Sigmoid colon (tissue), 7 donors: Measurements from ENCODE around the gene ALPG. TPM values are rescaled to one million over a fixed set of nuclear protein-coding genes. Genes with fewer than 3 reads are reported as not detected.
"Not testable (repeated sequence)": the region's sequence is repeated elsewhere in the genome, so short reads cannot be mapped to it uniquely, and the experiment has no call there.

Source experiments
- DNase-seq: peaks from one replicate; pipeline ENCODE4 v3.0.0-alpha.2; 2019
- H3K27ac ChIP-seq, 4 donors: fragments of 200-600 bp; sonication (generic); one replicate each; pipeline ENCODE4 v1.5.1; 2016 to 2019; ENCODE audit warnings: mild to moderate bottlenecking in 1 of 4
- H3K27me3 ChIP-seq, 3 donors: fragments of 200-600 bp; sonication (generic); one replicate each; pipeline ENCODE4 v1.5.1; 2019; ENCODE audit warnings: mild to moderate bottlenecking in 1 of 3
- H3K36me3 ChIP-seq, 4 donors: fragments of 200-600 bp; sonication (generic); one replicate each; pipeline ENCODE4 v1.5.1; 2016 to 2019
- H3K4me1 ChIP-seq, 4 donors: fragments of 200-600 bp; sonication (generic); one replicate each; pipeline ENCODE4 v1.5.1; 2017 to 2019
- H3K4me3 ChIP-seq, 4 donors: fragments of 200-600 bp; sonication (generic); one replicate each; pipeline ENCODE4 v1.5.1; 2017 to 2019; ENCODE audit warnings: mild to moderate bottlenecking in 2 of 4, moderate library complexity in 1 of 4
- H3K9me3 ChIP-seq, 4 donors: fragments of 200-600 bp in 3 of 4; sonication (generic) in 3 of 4; one replicate each; pipeline versions ENCODE4 v1.5.1 to v1.6.1; 2013 to 2019
- EP300 ChIP-seq, 4 donors: sonication (generic); formaldehyde crosslinking; IDR thresholded peaks; one replicate each; pipeline ENCODE4 v1.6.1; 2017; ENCODE audit warnings: antibody characterized with exemption in 4 of 4
- POLR2A ChIP-seq, 2 donors: fragments of 450-650 bp; IDR thresholded peaks; one replicate each; pipeline ENCODE4 v1.6.1; 2016; ENCODE audit warnings: antibody characterized with exemption in 2 of 2, mild to moderate bottlenecking in 2 of 2, moderate library complexity in 2 of 2
- POLR2AphosphoS5 ChIP-seq, 4 donors: sonication (generic); formaldehyde crosslinking; IDR thresholded peaks; one replicate each; pipeline ENCODE4 v1.6.1; 2017; ENCODE audit warnings: antibody characterized with exemption in 4 of 4
- WGBS, 2 donors: extraction: QIAGEN DNeasy Blood & Tissue Kit; methylation state at CpG; one replicate each; pipeline ENCODE4 v1.1.7; 2013; 5-methylcytosine and 5-hydroxymethylcytosine counted together
- intact Hi-C: fragments of 100-400 bp; cut with DNase I; formaldehyde crosslinking; loops from one replicate; pipeline ENCODE4 v1.15.1; 2023
- polyA plus RNA-seq, 3 donors: library from polyadenylated mRNA; stranded (reverse); fragments of 200-250 nt; gene quantifications; one replicate each; pipeline ENCODE4 v1.2.3, GENCODE V29; 2013
- total RNA-seq, 4 donors: library from RNA; depleted of rRNA; stranded (reverse); fragments of >200 nt; gene quantifications; one replicate each; pipeline ENCODE4 v1.1.0, GENCODE V29; 2016
- TF ChIP-seq, protein P1 (sequence below), 4 experiments: fragments of 450-650 bp in 3 of 4; fragments of 200-600 bp in 1 of 4; IDR thresholded peaks; one replicate each; pipeline ENCODE4 v1.5.1; 2016 to 2019; ENCODE audit warnings: antibody characterized with exemption in 4 of 4, mild to moderate bottlenecking in 3 of 4, moderate library complexity in 2 of 4
- donor health status: healthy with polysubstance abuse.
- donor health status: Bipolar disorder and iron deficiency.
- donor health status: healthy.

ALPG gene
- total and polyA plus RNA-seq, 7 donors = 0.10 TPM; not detected in 6

DNA sequence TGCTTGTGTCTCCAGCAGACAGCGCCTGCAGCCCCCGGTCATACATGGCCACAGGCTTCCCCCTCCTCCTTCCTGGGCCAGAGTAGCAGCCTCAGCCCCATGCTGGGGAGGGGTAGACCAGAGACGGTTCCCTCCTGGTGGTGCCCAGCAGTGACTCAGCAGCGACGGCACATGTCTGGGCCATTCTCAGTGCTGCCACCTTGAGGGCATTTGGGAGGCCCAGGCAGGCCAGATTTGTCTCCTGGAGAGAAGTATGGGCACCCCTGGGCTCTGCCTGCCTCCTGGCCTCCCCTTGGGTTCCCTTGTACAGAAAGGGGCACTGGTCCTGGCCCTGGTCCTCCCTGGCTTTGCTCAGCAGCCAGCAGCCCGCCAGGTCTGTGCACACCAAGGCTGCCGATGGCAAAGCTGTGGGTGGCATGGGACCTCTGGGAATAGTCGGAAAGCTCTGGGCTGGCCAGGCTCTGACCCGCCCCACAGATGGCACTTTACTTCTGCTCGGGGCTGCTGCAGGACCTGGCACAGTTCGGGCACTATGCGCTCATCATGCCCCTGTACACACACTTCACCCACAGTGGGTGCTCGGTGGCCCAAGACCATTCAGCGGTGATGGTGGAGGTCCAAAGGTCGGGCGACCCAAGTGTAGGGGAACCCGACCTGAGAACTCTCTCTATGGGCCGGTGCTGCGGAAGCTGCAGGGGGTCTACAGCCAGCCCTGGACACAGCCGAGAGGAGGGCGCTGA lies 37.9 kb downstream of the ALPG start:
- Histone ChIP-seq H3K4me1 (peaks cover 0 to 3% (median 0%) of the 10 kb centered on the region in 4 donors), H3K36me3 (no peaks in the 10 kb centered on the region), H3K27ac (no peak overlapping the region), H3K4me3 (no peak overlapping the region), H3K9me3 (no peaks in the 10 kb centered on the region), H3K27me3 (peaks cover 0 to 4% (median 0%) of the 10 kb centered on the region in 3 donors)
- intact Hi-C loops = loop anchor here (5.0 kb wide), 1 partner anchor 522 kb away; no protein-coding TSS in a partner anchor
- TF ChIP-seq EP300 (IDR thresholded peaks at IDR 0.05) = no peak
- TF ChIP-seq, protein P1, sequence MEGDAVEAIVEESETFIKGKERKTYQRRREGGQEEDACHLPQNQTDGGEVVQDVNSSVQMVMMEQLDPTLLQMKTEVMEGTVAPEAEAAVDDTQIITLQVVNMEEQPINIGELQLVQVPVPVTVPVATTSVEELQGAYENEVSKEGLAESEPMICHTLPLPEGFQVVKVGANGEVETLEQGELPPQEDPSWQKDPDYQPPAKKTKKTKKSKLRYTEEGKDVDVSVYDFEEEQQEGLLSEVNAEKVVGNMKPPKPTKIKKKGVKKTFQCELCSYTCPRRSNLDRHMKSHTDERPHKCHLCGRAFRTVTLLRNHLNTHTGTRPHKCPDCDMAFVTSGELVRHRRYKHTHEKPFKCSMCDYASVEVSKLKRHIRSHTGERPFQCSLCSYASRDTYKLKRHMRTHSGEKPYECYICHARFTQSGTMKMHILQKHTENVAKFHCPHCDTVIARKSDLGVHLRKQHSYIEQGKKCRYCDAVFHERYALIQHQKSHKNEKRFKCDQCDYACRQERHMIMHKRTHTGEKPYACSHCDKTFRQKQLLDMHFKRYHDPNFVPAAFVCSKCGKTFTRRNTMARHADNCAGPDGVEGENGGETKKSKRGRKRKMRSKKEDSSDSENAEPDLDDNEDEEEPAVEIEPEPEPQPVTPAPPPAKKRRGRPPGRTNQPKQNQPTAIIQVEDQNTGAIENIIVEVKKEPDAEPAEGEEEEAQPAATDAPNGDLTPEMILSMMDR (IDR thresholded peaks at IDR 0.05) = peak in 2 of 4 experiments; percentile 15 to 18
- DNase-seq = no peak
- 68 to 76% methylated on average over 21 of the region's 21 CpGs for WGBS, 2 donors

DNA sequence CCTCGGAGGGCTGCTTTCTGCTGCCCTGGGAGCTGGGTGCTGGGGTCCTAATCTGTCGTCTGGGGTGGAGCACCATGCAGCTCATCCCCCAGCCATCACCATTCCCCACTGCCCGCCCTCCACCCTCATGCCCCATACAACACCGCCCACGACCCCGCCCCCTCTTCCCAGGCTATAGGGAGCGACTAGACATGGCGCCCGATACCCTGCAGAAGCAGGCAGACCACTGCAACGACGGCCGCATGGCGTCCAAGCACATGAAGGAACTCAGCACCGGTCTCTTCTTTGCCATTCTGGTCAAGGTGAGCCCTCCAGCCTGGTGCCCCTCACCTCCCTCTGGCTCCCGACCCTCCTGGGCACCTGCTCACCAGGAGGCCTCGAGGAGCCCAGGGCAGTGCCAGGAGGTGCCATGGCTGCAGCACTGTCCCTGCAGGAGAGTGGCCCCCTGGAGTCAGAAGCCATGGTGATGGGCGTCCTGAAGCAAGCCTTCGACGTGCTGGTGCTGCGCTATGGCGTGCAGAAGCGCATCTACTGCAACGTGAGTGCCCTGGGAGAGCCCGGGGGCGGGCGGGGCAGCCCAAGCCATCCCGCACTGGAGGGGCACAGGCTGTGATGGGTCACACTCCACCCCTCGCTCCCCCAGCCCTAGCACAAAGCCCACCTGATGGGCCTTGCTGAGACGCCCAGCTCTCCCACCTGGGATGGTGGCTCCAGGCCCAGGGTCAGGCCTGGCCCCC lies 38.7 kb downstream of the ALPG start:
- 77 to 88% methylated on average over 27 to 28 of the region's 29 CpGs for WGBS, 2 donors
- not testable (repeated sequence) for DNase-seq

DNA sequence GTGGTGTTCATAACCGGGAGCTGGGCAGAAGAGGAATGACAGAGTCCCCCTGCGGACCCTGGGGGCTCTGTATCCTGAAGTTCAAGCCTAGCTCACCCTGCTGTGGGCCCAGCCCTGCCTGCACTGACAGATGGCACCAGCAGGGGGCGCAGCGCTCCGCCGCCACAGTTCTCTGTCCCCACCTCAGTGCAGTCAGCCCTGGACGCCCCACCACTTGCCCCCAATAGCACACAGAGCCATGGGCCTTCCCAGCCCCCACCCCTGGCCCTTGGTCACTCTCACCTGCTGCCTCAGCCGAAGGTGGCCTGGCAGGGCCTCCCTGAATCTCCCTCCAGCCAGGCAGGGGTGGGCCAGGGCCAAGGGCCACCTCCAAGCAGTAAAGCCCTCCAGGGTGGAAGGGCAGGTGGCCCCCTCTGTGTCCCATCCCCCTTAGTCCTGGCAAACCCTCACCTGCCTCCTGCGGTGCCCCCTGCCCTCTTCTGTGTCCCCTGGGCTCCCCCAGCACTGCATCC lies 39.7 kb downstream of the ALPG start:
- H3K4me1 ChIP-seq, intact Hi-C loops, H3K27ac ChIP-seq, H3K9me3 ChIP-seq, H3K27me3 ChIP-seq, DNase-seq, H3K4me3 ChIP-seq, H3K36me3 ChIP-seq: not testable (repeated sequence)
- 26 to 28% methylated on average over 6 to 9 of the region's 9 CpGs for WGBS, 2 donors
- TF ChIP-seq, protein P1 (IDR thresholded peaks at IDR 0.05) = peak in 2 of 4 experiments; percentile 42 to 47

More for the DNA sequence above, 38.7 kb downstream of the ALPG start:
- H3K36me3 ChIP-seq, H3K27ac ChIP-seq, intact Hi-C loops, H3K27me3 ChIP-seq, H3K4me3 ChIP-seq, H3K9me3 ChIP-seq, H3K4me1 ChIP-seq: not testable (repeated sequence)

DNA sequence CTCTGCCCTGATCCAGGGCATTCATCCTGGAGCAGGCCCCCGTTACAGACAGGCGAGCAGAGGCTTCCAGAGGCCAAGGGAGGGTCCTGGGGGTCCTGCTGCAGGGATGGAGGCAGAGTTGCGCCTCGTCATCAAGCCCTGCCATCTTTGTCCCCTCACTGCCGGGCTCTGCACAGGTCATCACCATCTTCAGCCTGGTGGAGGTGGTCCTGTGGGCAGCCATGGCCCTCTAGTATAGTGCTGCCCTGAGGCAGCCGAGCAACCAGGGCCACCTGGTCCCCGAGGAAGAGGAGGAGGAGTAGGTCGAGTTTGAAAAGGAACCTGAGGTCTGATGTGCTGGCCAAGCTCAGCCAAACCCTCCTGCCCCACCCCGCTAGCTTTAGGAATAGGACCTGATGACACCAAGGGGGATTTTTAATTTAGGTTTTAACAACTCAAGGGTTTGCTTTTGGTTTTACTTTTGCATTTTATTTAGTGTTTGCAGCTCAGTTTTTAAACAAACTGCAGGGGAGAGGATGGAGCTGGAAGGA lies 40.5 kb downstream of the ALPG start:
- 70 to 83% methylated on average over 9 of the region's 9 CpGs for WGBS, 2 donors
- no peak overlapping the region for H3K4me3 ChIP-seq
- H3K27ac ChIP-seq = no peak overlapping the region
- TF ChIP-seq EP300 (IDR thresholded peaks at IDR 0.05) = no peak
- no peak for TF ChIP-seq POLR2A (IDR thresholded peaks at IDR 0.05)
- TF ChIP-seq, protein P1 (IDR thresholded peaks at IDR 0.05) = no peak
- TF ChIP-seq POLR2AphosphoS5 (IDR thresholded peaks at IDR 0.05) = no peak
- intact Hi-C loops = no loop called here
- DNase-seq = no peak
- H3K36me3 ChIP-seq = no peaks in the 10 kb centered on the region
- no peaks in the 10 kb centered on the region for H3K4me1 ChIP-seq
- no peaks in the 10 kb centered on the region for H3K9me3 ChIP-seq
- peaks cover 0 to 4% (median 0%) of the 10 kb centered on the region in 3 donors for H3K27me3 ChIP-seq

DNA sequence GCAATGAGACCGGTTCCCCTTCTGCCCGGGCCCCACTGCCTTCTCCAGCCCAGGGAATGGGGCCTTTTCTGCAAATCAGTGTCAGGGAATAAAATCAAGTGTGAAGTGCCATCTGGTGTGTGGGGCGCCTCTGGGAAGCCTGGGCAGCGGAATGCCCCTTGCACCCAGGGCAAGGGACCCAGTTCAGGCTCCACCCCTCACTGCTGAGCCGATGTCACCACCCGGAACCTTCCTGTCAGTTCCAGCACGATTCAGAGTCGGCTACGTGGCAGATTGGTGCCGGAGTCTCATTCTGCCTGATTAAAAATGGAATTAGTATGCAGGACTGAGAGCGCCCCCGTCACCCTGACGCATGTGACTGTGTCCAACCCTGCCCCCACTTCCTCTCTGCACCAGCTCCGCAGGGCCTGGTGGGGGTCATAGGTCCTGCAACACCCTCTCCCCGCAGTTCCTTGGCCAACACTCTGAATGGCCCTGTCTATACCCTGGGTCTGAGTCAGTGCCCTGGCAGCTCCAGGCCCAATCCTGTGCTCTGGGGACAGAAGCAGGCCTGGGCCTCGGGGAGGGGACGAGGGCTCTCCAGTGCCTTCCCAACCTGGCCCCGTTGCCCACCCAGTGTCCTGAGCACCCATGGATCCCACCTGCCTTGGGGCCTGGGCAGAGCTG lies 41.1 kb downstream of the ALPG start:
- 46 to 80% methylated on average over 18 of the region's 18 CpGs for WGBS, 2 donors

More for the DNA sequence above, 41.1 kb downstream of the ALPG start:
- no peak for DNase-seq
- H3K36me3 ChIP-seq = no peaks in the 10 kb centered on the region
- intact Hi-C loops = no loop called here
- TF ChIP-seq, protein P1 (IDR thresholded peaks at IDR 0.05) = no peak
- TF ChIP-seq POLR2A (IDR thresholded peaks at IDR 0.05) (no peak), EP300 (IDR thresholded peaks at IDR 0.05) (no peak), POLR2AphosphoS5 (IDR thresholded peaks at IDR 0.05) (no peak)
- H3K27me3 ChIP-seq = peaks cover 0 to 4% (median 0%) of the 10 kb centered on the region in 3 donors
- H3K4me3 ChIP-seq = no peak overlapping the region
- no peak overlapping the region for H3K27ac ChIP-seq
- no peaks in the 10 kb centered on the region for H3K4me1 ChIP-seq
- H3K9me3 ChIP-seq = no peaks in the 10 kb centered on the region
